ENCODE measurements around the gene PAQR3.

DNA sequence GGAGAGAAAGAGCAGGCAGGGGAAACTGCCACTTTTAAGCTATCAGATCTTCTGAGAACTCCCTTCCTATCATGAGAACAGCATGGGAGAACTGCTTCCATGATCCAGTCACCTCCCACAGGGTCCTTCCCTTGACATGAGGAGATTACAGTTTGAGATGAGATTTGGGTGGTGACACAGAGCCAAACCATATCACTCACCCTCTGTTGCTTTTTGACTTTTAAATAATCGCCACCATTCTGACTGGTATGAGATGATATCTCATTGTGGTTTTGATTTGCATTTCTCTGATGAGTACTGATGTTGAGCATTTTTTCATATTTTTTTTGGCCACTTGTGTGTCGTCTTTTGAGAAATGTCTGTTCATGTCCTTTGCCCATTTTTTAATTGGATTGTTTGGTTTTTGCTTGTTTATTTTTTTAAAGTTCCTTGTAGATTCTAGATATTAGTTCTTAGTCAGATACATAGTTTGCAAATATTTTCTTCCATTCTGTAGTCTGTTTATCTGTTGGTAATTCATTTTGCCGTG, 6.5 kb upstream of the PAQR3 start:
- TF ChIP-seq, protein P1, sequence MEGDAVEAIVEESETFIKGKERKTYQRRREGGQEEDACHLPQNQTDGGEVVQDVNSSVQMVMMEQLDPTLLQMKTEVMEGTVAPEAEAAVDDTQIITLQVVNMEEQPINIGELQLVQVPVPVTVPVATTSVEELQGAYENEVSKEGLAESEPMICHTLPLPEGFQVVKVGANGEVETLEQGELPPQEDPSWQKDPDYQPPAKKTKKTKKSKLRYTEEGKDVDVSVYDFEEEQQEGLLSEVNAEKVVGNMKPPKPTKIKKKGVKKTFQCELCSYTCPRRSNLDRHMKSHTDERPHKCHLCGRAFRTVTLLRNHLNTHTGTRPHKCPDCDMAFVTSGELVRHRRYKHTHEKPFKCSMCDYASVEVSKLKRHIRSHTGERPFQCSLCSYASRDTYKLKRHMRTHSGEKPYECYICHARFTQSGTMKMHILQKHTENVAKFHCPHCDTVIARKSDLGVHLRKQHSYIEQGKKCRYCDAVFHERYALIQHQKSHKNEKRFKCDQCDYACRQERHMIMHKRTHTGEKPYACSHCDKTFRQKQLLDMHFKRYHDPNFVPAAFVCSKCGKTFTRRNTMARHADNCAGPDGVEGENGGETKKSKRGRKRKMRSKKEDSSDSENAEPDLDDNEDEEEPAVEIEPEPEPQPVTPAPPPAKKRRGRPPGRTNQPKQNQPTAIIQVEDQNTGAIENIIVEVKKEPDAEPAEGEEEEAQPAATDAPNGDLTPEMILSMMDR (conservative IDR thresholded peaks at IDR 0.05; ENCODE audit: low read depth, low read length), result no peak
- no peak for TF ChIP-seq EZH2 (IDR thresholded peaks at IDR 0.05; ENCODE audit: borderline replicate concordance, low read depth, low read length, poor library complexity, severe bottlenecking)

Measured in A673 (cell line).